Stomach (tissue), 9 donors: Measurements from ENCODE around the gene OR10J1. TPM values are rescaled to one million over a fixed set of nuclear protein-coding genes. Genes with fewer than 3 reads are reported as not detected.

Experiments used
- DNase-seq, 2 donors: peaks; one replicate each; pipeline versions ENCODE4 v3.0.0 to v3.0.0-alpha.2; 2013 to 2019
- H3K27ac ChIP-seq, 5 donors: fragments of 200-600 bp in 4 of 5; sonication (generic) in 4 of 5; one replicate each; pipeline ENCODE4 v1.5.1; 2013 to 2019; ENCODE audit warnings: mild to moderate bottlenecking in 1 of 5, moderate library complexity in 1 of 5
- H3K27me3 ChIP-seq, 3 donors: fragments of 200-600 bp; sonication (generic); one replicate each; pipeline ENCODE4 v1.5.1; 2017 to 2019; ENCODE audit warnings: mixed run types in 1 of 3
- H3K36me3 ChIP-seq, 4 donors: fragments of 200-600 bp; sonication (generic); 1 replicate in 3 of 4; 2 replicates in 1 of 4; pipeline ENCODE4 v1.5.1; 2016 to 2019
- H3K4me1 ChIP-seq, 4 donors: fragments of 200-600 bp; sonication (generic); one replicate each; pipeline ENCODE4 v1.5.1; 2016 to 2019
- H3K4me3 ChIP-seq, 4 donors: fragments of 200-600 bp; sonication (generic) in 3 of 4; one replicate each; pipeline ENCODE4 v1.5.1; 2016 to 2019; ENCODE audit warnings: mild to moderate bottlenecking in 1 of 4
- H3K9me3 ChIP-seq, 4 donors: fragments of 200-600 bp; sonication (generic); one replicate each; pipeline ENCODE4 v1.5.1; 2016 to 2019
- CTCF ChIP-seq, 7 experiments: fragments of 450-650 bp in 4 of 7; fragments of 200-600 bp in 3 of 7; sonication (generic) in 3 of 7; IDR thresholded peaks; one replicate each; pipeline ENCODE4 v1.5.1; 2016 to 2019; ENCODE audit warnings: antibody characterized with exemption in 7 of 7, control low read depth in 2 of 7, mild to moderate bottlenecking in 1 of 7
- EP300 ChIP-seq: sonication (generic); formaldehyde crosslinking; IDR thresholded peaks from one replicate; pipeline ENCODE4 v1.6.1; 2017; ENCODE audit warnings: antibody characterized with exemption
- POLR2A ChIP-seq, 4 donors: fragments of 450-650 bp; IDR thresholded peaks; one replicate each; pipeline ENCODE4 v1.6.1; 2016; ENCODE audit warnings: antibody characterized with exemption in 4 of 4, control low read depth in 2 of 4, mild to moderate bottlenecking in 1 of 4, moderate library complexity in 1 of 4
- POLR2AphosphoS5 ChIP-seq, 3 donors: sonication (generic); formaldehyde crosslinking; IDR thresholded peaks; one replicate each; pipeline ENCODE4 v1.6.1; 2016; ENCODE audit warnings: antibody characterized with exemption in 3 of 3
- WGBS, 5 donors: extraction: QIAGEN DNeasy Blood & Tissue Kit in 3 of 5; methylation state at CpG; one replicate each; pipeline versions ENCODE4 v1.1.5 to v1.1.7; 2013 to 2018; 5-methylcytosine and 5-hydroxymethylcytosine counted together
- intact Hi-C: fragments of 100-400 bp; cut with DNase I; formaldehyde crosslinking; loops from one replicate; pipeline ENCODE4 v1.15.1; 2023; ENCODE audit warnings: low total_unique reads
- polyA plus RNA-seq, 3 donors: library from polyadenylated mRNA; stranded (reverse); fragments of 200-250 nt; gene quantifications; one replicate each; pipeline ENCODE4 v1.2.3, GENCODE V29; 2013
- total RNA-seq, 5 donors: library from RNA; depleted of rRNA; stranded (reverse); fragments of >200 nt; gene quantifications; one replicate each; pipeline versions ENCODE4 v1.1.0 to v1.2.3, GENCODE V29; 2014 to 2016
- donor health status: healthy with polysubstance abuse.
- donor health status: Bipolar disorder and iron deficiency.
- donor health status: healthy.

The OR10J1 gene
- total and polyA plus RNA-seq, 8 donors = not detected

- H3K27ac ChIP-seq = no peak overlapping the region
These were observed 11.0 kb upstream of the OR10J1 start for GRCh38 chr1:159428536-159428935.

GRCh38 chr1:159429074-159429861 is 10.3 kb upstream of the OR10J1 start:
- Histone ChIP-seq H3K4me1 (no peaks in the 10 kb centered on the region), H3K4me3 (no peak overlapping the region), H3K9me3 (no peaks in the 10 kb centered on the region), H3K27me3 (no peaks in the 10 kb centered on the region), H3K36me3 (no peaks in the 10 kb centered on the region), H3K27ac (no peak overlapping the region)
- intact Hi-C loops = no loop called here
- no peak for DNase-seq
- no peak for TF ChIP-seq EP300
- TF ChIP-seq POLR2AphosphoS5 (IDR thresholded peaks at IDR 0.05) = no peak
- no peak for TF ChIP-seq POLR2A (IDR thresholded peaks at IDR 0.05)
- TF ChIP-seq CTCF (IDR thresholded peaks at IDR 0.05) = no peak
- WGBS, 5 donors = 80 to 93% (median 84%) methylated on average over 4 of the region's 4 CpGs

More at GRCh38 chr1:159428536-159428935, 11.0 kb upstream of the OR10J1 start:
- intact Hi-C loops = no loop called here
- H3K9me3 ChIP-seq = no peaks in the 10 kb centered on the region
- H3K4me1 ChIP-seq = no peaks in the 10 kb centered on the region
- 28 to 50% (median 33%) methylated on average over 3 of the region's 3 CpGs for WGBS, 5 donors
- no peak overlapping the region for H3K4me3 ChIP-seq
- H3K27me3 ChIP-seq = no peaks in the 10 kb centered on the region
- no peaks in the 10 kb centered on the region for H3K36me3 ChIP-seq
- DNase-seq = no peak
- TF ChIP-seq CTCF (IDR thresholded peaks at IDR 0.05) (no peak), POLR2AphosphoS5 (IDR thresholded peaks at IDR 0.05) (no peak), EP300 (no peak), POLR2A (IDR thresholded peaks at IDR 0.05) (no peak)

- Histone ChIP-seq H3K27me3 (no peaks in the 10 kb centered on the region), H3K9me3 (no peaks in the 10 kb centered on the region), H3K27ac (no peak overlapping the region), H3K36me3 (no peaks in the 10 kb centered on the region), H3K4me1 (no peaks in the 10 kb centered on the region), H3K4me3 (no peak overlapping the region)
- WGBS, 5 donors = 77 to 90% (median 86%) methylated on average over 6 of the region's 6 CpGs
- DNase-seq = no peak
- intact Hi-C loops = no loop called here
- no peak for TF ChIP-seq CTCF (IDR thresholded peaks at IDR 0.05)
These were observed 8.5 kb upstream of the OR10J1 start for GRCh38 chr1:159430985-159431384.

GRCh38 chr1:159431904-159432303 is 7.6 kb upstream of the OR10J1 start, which contains the start of gene OR10J4:
Gene OR10J4, plus strand, starts transcription at chr1:159432204.
- TF ChIP-seq POLR2A (IDR thresholded peaks at IDR 0.05) (no peak), EP300 (no peak), CTCF (IDR thresholded peaks at IDR 0.05) (no peak)
- Histone ChIP-seq H3K4me3 (no peak within 1 kb of the TSS), H3K4me1 (no peaks in the 10 kb centered on the region), H3K27ac (no peak within 1 kb of the TSS), H3K36me3 (no peaks in the 10 kb centered on the region), H3K27me3 (no peaks in the 10 kb centered on the region), H3K9me3 (no peaks in the 10 kb centered on the region)
- intact Hi-C loops = no loop called here
- WGBS, 5 donors = 82 to 91% (median 88%) methylated on average over 1 of the region's 1 CpG
- no peak for DNase-seq
